HepG2 (cell line): Measurements from ENCODE around the gene POU6F2.

ENCODE experiments used
- PATZ1 ChIP-seq: sonication (generic); formaldehyde crosslinking; IDR thresholded peaks from 2 replicates; pipeline ENCODE4 v1.4.0; 2020; ENCODE audit warnings: missing genetic modification reagents
- POLR2AphosphoS5 ChIP-seq: IDR thresholded peaks from 2 replicates; pipeline ENCODE4 v1.6.1; 2012; ENCODE audit warnings: low read depth, low read length
- ZNF263 ChIP-seq: sonication (generic); formaldehyde crosslinking; IDR thresholded peaks from 2 replicates; pipeline ENCODE4 v1.4.0; 2020; ENCODE audit warnings: missing genetic modification reagents

GRCh38 chr7:39249635-39250152 lies 272.0 kb downstream of the POU6F2 start:
- no peak for TF ChIP-seq POLR2AphosphoS5
- no peak for TF ChIP-seq PATZ1 (CRISPR knock-in tag)
- no peak for TF ChIP-seq ZNF263
